K562 (cell line): ENCODE results near the gene ZNF709. TPM values are rescaled to one million over a fixed set of nuclear protein-coding genes. Genes with fewer than 3 reads are reported as not detected.
A peak's percentile ranks its signal among the peaks of the same experiment; 100 is the strongest.

Experiments
- CBX5 ChIP-seq: IDR thresholded peaks from 2 replicates; pipeline ENCODE4 v1.6.1; 2014; ENCODE audit warnings: low read depth, borderline replicate concordance
- MTA1 ChIP-seq: fragments of 450-650 bp; IDR thresholded peaks from 2 replicates; pipeline ENCODE4 v1.6.1; 2017; ENCODE audit warnings: borderline replicate concordance
- ZNF318 ChIP-seq, 2 experiments: fragments of 450-650 bp; IDR thresholded peaks; 2 replicates each; pipeline ENCODE4 v1.6.1; 2016; ENCODE audit warnings: mild to moderate bottlenecking in 2 of 2, borderline replicate concordance in 1 of 2, low read depth in 1 of 2, moderate library complexity in 1 of 2
- polyA plus RNA-seq, 8 experiments: library from polyadenylated mRNA; depleted of rRNA in 4 of 8; stranded (reverse) in 5 of 8; unstranded in 3 of 8; fragments of >200 nt; fragmentation: Nextera tagmentation in 2 of 8; fragmentation: Illumina TruSeq in 1 of 8; extraction: Ambion mirVana in 2 of 8; extraction: Trizol in 1 of 8; gene quantifications; 2 replicates each; pipeline versions ENCODE4 v1.2.1 to v1.2.3, GENCODE V29; 2011 to 2014; ENCODE audit warnings: inconsistent platforms in 1 of 8, missing spikeins in 1 of 8
- total RNA-seq, 7 experiments: library from RNA; depleted of rRNA in 6 of 7; stranded (reverse); fragments of >200 nt in 6 of 7; fragmentation: Illumina TruSeq in 2 of 7; extraction: Trizol in 2 of 7; gene quantifications; 2 replicates each; pipeline versions ENCODE4 v1.2.1 to v1.2.3, GENCODE V29; 2011 to 2021; ENCODE audit warnings: low replicate concordance in 1 of 7
- TF ChIP-seq, protein P1 (sequence below), 2 experiments: fragments of 250-450 bp in 1 of 2; fragments of 450-650 bp in 1 of 2; sonication (Bioruptor Pico) in 1 of 2; IDR thresholded peaks; 2 replicates each; pipeline versions ENCODE4 v1.6.1 to v1.8.0; 2016 to 2021; ENCODE audit warnings: mild to moderate bottlenecking in 2 of 2, moderate library complexity in 2 of 2, missing compliant biosample characterization in 1 of 2, missing genetic modification characterization in 1 of 2

Gene ZNF709
- total and polyA plus RNA-seq, 9 of the 15 experiments (the other 6 are each of a cell fraction or from before 2014, with no cell fraction given): 0.07 to 0.69 (median 0.18) TPM

DNA sequence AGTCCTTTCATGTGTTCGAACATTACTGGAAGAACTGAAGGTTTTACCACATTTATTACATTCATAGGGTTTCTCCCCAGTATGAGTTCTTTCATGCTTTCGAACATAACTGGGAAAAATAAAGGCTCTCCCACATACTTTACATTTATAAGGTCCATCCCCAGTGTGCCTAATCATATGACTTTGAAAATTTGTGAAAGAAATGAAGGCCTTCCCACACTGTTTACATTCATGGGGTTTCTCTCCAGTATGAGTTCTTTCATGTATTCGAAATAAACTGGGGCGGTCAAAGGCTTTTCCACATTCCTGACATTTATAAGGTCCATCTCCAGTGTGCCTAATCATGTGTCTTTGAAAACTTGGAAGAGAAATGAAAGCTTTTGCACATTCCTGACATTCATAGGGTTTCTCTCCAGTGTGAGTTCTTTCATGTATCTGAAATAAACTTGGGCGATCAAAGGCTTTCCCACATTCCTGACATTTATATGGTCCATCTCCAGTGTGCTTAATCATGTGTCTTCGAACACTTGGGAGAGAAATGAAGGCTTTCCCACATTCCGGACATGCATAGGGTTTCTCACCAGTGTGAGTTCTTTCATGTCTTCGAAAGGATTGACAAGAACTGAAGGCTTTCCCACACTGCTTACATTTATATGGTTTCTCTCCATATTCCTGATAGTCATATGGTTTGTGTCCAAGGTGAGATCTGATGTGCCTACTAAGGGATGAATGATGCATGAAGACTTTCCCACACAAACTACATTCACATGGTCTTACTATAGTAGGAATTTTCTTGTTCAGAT is 42.6 kb upstream of the ZNF709 start (continued):
- TF ChIP-seq, protein P1, sequence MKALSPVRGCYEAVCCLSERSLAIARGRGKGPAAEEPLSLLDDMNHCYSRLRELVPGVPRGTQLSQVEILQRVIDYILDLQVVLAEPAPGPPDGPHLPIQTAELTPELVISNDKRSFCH (CRISPR knock-in tag; IDR thresholded peaks at IDR 0.05): no peak
- TF ChIP-seq, protein P1 (tag; IDR thresholded peaks at IDR 0.05): 0 out of 2 replicates have a peak, but pooled peaks have one; percentile 44
- TF ChIP-seq MTA1 (0 out of 2 replicates have a peak, but pooled peaks have one; percentile 25), CBX5 (peak; percentile 98; the same call in 1 of the 2 replicates), ZNF318 (IDR thresholded peaks at IDR 0.05; ENCODE audit: borderline replicate concordance in 1 of 2, low read depth in 1 of 2) (peak in 1 of 2 experiments; percentile 42; a peak in 1 of 4 replicates)
